ENCODE data around the gene PBX2.

PBX2 gene

GRCh38 chr6:32175711-32176475 lies 14.1 kb downstream of the PBX2 start, which contains the start of gene AGPAT1:
TSS of gene AGPAT1 (minus strand) at chr6:32176084. CDS start at chr6:32171496, 4,588 bp downstream.
- Mint-ChIP-seq H3K36me3 (ENCODE audit: low read depth) (peaks cover 25% of the 10 kb centered on the region), H3K27me3 (no peaks in the 10 kb centered on the region), H3K27ac (peak within 1 kb of the TSS; percentile 96), H3K4me3 (peak within 1 kb of the TSS; percentile 96), H3K9me3 (no peaks in the 10 kb centered on the region), H3K4me1 (ENCODE audit: low read depth) (peaks cover 77% of the 10 kb centered on the region)

GRCh38 chr6:32175322-32175710 lies 14.7 kb downstream of the PBX2 start:
- H3K4me3 Mint-ChIP-seq: peak overlapping the region; percentile 96
- no peaks in the 10 kb centered on the region for H3K27me3 Mint-ChIP-seq
- H3K4me1 Mint-ChIP-seq (ENCODE audit: low read depth): peaks cover 71% of the 10 kb centered on the region
- H3K36me3 Mint-ChIP-seq (ENCODE audit: low read depth): peaks cover 20% of the 10 kb centered on the region
- peak overlapping the region; percentile 43 for H3K27ac Mint-ChIP-seq
- H3K9me3 Mint-ChIP-seq: no peaks in the 10 kb centered on the region

GRCh38 chr6:32174416-32174815 lies 15.6 kb downstream of the PBX2 start:
- no peaks in the 10 kb centered on the region for H3K27me3 Mint-ChIP-seq
- no peak overlapping the region for H3K27ac Mint-ChIP-seq
- peaks cover 62% of the 10 kb centered on the region for H3K4me1 Mint-ChIP-seq (ENCODE audit: low read depth)
- H3K9me3 Mint-ChIP-seq: no peaks in the 10 kb centered on the region
- H3K36me3 Mint-ChIP-seq (ENCODE audit: low read depth): peaks cover 23% of the 10 kb centered on the region
- peak overlapping the region; percentile 96 for H3K4me3 Mint-ChIP-seq

GRCh38 chr6:32173051-32173727 lies 16.8 kb downstream of the PBX2 start:
- Mint-ChIP-seq H3K36me3 (ENCODE audit: low read depth) (peaks cover 19% of the 10 kb centered on the region), H3K4me1 (ENCODE audit: low read depth) (peaks cover 52% of the 10 kb centered on the region), H3K27ac (no peak overlapping the region), H3K4me3 (no peak overlapping the region), H3K27me3 (no peaks in the 10 kb centered on the region), H3K9me3 (no peaks in the 10 kb centered on the region)

GRCh38 chr6:32171234-32171633 lies 18.8 kb downstream of the PBX2 start:
- Mint-ChIP-seq H3K27ac (no peak overlapping the region), H3K9me3 (no peaks in the 10 kb centered on the region), H3K36me3 (ENCODE audit: low read depth) (peaks cover 26% of the 10 kb centered on the region), H3K4me3 (no peak overlapping the region), H3K4me1 (ENCODE audit: low read depth) (peaks cover 32% of the 10 kb centered on the region), H3K27me3 (no peaks in the 10 kb centered on the region)

GRCh38 chr6:32170294-32170693 lies 19.7 kb downstream of the PBX2 start:
- Mint-ChIP-seq H3K4me1 (ENCODE audit: low read depth) (peaks cover 29% of the 10 kb centered on the region), H3K9me3 (no peaks in the 10 kb centered on the region), H3K4me3 (no peak overlapping the region), H3K36me3 (ENCODE audit: low read depth) (peaks cover 26% of the 10 kb centered on the region), H3K27me3 (no peaks in the 10 kb centered on the region), H3K27ac (no peak overlapping the region)

- no peaks in the 10 kb centered on the region for H3K27me3 Mint-ChIP-seq
- H3K27ac Mint-ChIP-seq: peak overlapping the region; percentile 26
- H3K36me3 Mint-ChIP-seq (ENCODE audit: low read depth): peaks cover 31% of the 10 kb centered on the region
- no peaks in the 10 kb centered on the region for H3K9me3 Mint-ChIP-seq
- H3K4me3 Mint-ChIP-seq: no peak overlapping the region
- H3K4me1 Mint-ChIP-seq (ENCODE audit: low read depth): peaks cover 16% of the 10 kb centered on the region
Measured at GRCh38 chr6:32168807-32169591, 21.0 kb downstream of the PBX2 start.

- peaks cover 31% of the 10 kb centered on the region for H3K36me3 Mint-ChIP-seq (ENCODE audit: low read depth)
- H3K27ac Mint-ChIP-seq: no peak overlapping the region
- H3K9me3 Mint-ChIP-seq: no peaks in the 10 kb centered on the region
- no peaks in the 10 kb centered on the region for H3K27me3 Mint-ChIP-seq
- peaks cover 9% of the 10 kb centered on the region for H3K4me1 Mint-ChIP-seq (ENCODE audit: low read depth)
- no peak overlapping the region for H3K4me3 Mint-ChIP-seq
Measured at GRCh38 chr6:32168350-32168749, 21.7 kb downstream of the PBX2 start.

- Mint-ChIP-seq H3K27me3 (no peaks in the 10 kb centered on the region), H3K4me3 (no peak overlapping the region), H3K9me3 (no peaks in the 10 kb centered on the region), H3K36me3 (ENCODE audit: low read depth) (peaks cover 36% of the 10 kb centered on the region), H3K4me1 (ENCODE audit: low read depth) (peaks cover 4% of the 10 kb centered on the region), H3K27ac (no peak overlapping the region)
Measured at GRCh38 chr6:32167761-32168262, 22.2 kb downstream of the PBX2 start.

- Mint-ChIP-seq H3K4me1 (ENCODE audit: low read depth) (no peaks in the 10 kb centered on the region), H3K27me3 (no peaks in the 10 kb centered on the region), H3K9me3 (no peaks in the 10 kb centered on the region), H3K4me3 (no peak overlapping the region), H3K27ac (no peak overlapping the region), H3K36me3 (ENCODE audit: low read depth) (peaks cover 40% of the 10 kb centered on the region)
Measured at GRCh38 chr6:32167154-32167760, 22.7 kb downstream of the PBX2 start.

GRCh38 chr6:32166411-32167061 lies 23.5 kb downstream of the PBX2 start:
- Mint-ChIP-seq H3K27me3 (no peaks in the 10 kb centered on the region), H3K27ac (no peak overlapping the region), H3K9me3 (no peaks in the 10 kb centered on the region), H3K4me1 (ENCODE audit: low read depth) (no peaks in the 10 kb centered on the region), H3K36me3 (ENCODE audit: low read depth) (peaks cover 40% of the 10 kb centered on the region), H3K4me3 (no peak overlapping the region)

GRCh38 chr6:32164295-32164694 lies 25.7 kb downstream of the PBX2 start, which contains the start of gene EGFL8:
TSS of gene EGFL8 (plus strand) at chr6:32164595. CDS start at chr6:32166166, 1,571 bp downstream.
- Mint-ChIP-seq H3K4me3 (no peak within 1 kb of the TSS), H3K27ac (no peak within 1 kb of the TSS), H3K27me3 (no peaks in the 10 kb centered on the region), H3K9me3 (no peaks in the 10 kb centered on the region), H3K36me3 (ENCODE audit: low read depth) (peaks cover 28% of the 10 kb centered on the region), H3K4me1 (ENCODE audit: low read depth) (no peaks in the 10 kb centered on the region)

- H3K27me3 Mint-ChIP-seq: no peaks in the 10 kb centered on the region
- H3K27ac Mint-ChIP-seq: no peak overlapping the region
- no peak overlapping the region for H3K4me3 Mint-ChIP-seq
- H3K4me1 Mint-ChIP-seq (ENCODE audit: low read depth): no peaks in the 10 kb centered on the region
- peaks cover 30% of the 10 kb centered on the region for H3K36me3 Mint-ChIP-seq (ENCODE audit: low read depth)
- H3K9me3 Mint-ChIP-seq: no peaks in the 10 kb centered on the region
Measured at GRCh38 chr6:32163559-32164258, 26.3 kb downstream of the PBX2 start.
